Memory B cell (primary cell): Measurements from ENCODE around the gene KCNK5.

Experiments
- ATAC-seq: fragments of 150-1000 bp; cut with Tn5 transposase; 2 replicates; pipeline ENCODE4 v1.10.0; 2021; ENCODE audit warnings: low read depth, mild to moderate bottlenecking, moderate library complexity
- DNase-seq, 2 donors: peaks; one replicate each; pipeline ENCODE4 v3.0.0; 2022; ENCODE audit warnings: low spot score in 2 of 2
- H3K27ac Mint-ChIP-seq: one replicate; pipeline ENCODE4 v1.8.0; 2022; ENCODE audit warnings: mild to moderate bottlenecking, moderate library complexity, mixed read lengths
- H3K27me3 Mint-ChIP-seq: one replicate; pipeline ENCODE4 v1.8.0; 2022; ENCODE audit warnings: mixed read lengths
- H3K36me3 Mint-ChIP-seq: one replicate; pipeline ENCODE4 v1.8.0; 2022; ENCODE audit warnings: mild to moderate bottlenecking, mixed read lengths
- H3K4me1 Mint-ChIP-seq: one replicate; pipeline ENCODE4 v1.8.0; 2022; ENCODE audit warnings: mixed read lengths
- H3K4me3 Mint-ChIP-seq: one replicate; pipeline ENCODE4 v1.8.0; 2022; ENCODE audit warnings: mild to moderate bottlenecking, moderate library complexity, mixed read lengths
- H3K9me3 Mint-ChIP-seq: one replicate; pipeline ENCODE4 v1.8.0; 2022; ENCODE audit warnings: mixed read lengths

The KCNK5 gene, protein sequence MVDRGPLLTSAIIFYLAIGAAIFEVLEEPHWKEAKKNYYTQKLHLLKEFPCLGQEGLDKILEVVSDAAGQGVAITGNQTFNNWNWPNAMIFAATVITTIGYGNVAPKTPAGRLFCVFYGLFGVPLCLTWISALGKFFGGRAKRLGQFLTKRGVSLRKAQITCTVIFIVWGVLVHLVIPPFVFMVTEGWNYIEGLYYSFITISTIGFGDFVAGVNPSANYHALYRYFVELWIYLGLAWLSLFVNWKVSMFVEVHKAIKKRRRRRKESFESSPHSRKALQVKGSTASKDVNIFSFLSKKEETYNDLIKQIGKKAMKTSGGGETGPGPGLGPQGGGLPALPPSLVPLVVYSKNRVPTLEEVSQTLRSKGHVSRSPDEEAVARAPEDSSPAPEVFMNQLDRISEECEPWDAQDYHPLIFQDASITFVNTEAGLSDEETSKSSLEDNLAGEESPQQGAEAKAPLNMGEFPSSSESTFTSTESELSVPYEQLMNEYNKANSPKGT

DNA sequence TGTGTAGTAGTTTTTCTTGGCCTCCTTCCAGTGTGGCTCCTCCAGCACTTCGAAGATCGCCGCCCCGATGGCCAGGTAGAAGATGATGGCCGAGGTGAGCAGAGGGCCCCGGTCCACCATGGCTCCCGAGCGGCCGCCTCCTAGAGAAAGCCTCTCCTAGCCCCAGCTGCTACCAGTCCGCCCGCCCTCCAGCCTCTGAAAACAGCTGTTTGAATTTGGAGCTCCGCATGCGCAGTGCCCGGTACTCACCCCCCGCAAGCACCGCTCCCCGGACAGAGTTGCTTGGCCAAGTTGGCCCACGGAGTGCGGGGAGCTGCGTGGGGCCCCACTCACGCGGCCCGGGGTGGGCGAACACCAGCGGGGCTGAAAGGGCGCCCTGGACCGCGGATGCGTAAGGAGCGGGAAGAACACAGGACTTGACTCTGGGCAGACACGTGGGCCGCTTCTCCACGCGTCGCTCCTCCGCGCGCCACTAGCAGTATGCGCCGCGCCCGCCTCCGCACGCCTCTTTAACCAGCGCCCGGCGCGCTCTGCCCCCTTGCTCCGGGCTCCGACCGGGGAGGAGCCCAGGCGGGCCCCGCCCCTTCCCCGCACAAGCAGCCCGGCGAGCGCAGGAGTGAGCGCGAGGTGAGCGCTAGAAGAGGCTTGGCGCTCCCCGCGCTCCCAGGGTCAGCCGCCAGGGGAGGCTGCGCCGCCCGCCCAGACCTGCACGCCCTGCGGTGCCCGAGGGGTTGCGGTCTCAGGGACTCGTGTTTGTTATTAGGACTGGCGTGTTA, at the start of gene KCNK5:
TSS of gene KCNK5 (minus strand) at position 484 of the 776 bp plus-strand sequence. CDS start at position 120, 364 bp downstream.
- no peak within 1 kb of the TSS for H3K27ac Mint-ChIP-seq
- ATAC-seq: peak; percentile 95

DNA sequence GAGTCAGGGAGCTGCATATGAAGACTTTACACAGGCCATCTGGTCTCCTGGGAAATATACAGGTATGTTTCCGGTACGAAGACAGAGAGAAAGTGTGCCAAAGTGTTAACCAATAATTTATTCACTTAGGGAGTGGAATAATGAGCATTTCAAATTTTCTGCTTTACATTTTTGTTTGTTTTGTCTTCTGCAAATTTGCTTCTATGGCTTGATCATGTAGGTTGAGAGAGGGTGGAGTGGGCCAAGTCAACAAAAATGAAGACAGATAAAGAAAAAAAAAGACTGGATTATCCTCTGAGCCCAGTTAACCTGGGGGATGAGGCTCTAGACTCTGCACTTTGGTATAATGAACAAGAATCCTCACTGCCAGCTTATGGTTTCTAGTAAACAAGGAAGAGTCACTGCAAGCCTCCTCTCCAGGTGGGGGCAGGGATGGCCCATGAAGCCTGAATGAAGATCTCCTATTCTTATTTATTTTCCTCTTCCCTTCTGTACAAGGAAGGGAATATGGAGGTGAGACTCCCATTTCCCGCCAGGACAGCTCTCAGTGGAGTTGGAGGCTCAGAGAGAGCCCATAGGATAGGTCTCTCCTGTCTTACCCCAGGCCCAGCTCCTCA, 47.2 kb upstream of the KCNK5 start:
- no peak overlapping the region for H3K4me3 Mint-ChIP-seq
- no peak for ATAC-seq

More for the DNA sequence above, at the start of gene KCNK5:
- peaks cover 22% of the 10 kb centered on the region for H3K27me3 Mint-ChIP-seq
- H3K36me3 Mint-ChIP-seq: no peaks in the 10 kb centered on the region
- no peaks in the 10 kb centered on the region for H3K9me3 Mint-ChIP-seq
- H3K4me3 Mint-ChIP-seq: peak within 1 kb of the TSS; percentile 54
- peaks cover 6% of the 10 kb centered on the region for H3K4me1 Mint-ChIP-seq
- peak; percentile 28 to 35 for DNase-seq

DNA sequence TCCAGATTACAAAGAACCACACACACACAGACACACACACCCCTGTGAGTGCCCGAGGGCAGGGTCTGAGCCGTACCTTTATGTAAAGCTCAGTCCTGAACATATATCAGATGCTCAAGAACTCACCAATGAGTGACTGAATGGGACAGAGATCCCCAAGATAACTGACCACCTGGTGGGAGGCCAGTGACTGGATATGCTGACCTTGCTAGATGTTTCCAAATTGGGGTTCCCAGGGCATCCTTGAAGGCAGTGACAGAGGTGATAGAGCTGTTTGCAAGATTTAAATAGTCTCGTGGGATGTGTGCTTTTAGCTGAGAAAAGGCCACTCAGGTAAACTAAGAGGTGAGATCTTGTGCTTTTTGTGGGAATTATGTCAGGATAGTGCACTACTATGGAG, 45.6 kb upstream of the KCNK5 start:
- no peak overlapping the region for H3K4me3 Mint-ChIP-seq
- no peaks in the 10 kb centered on the region for H3K36me3 Mint-ChIP-seq
- H3K27me3 Mint-ChIP-seq: peaks cover 7% of the 10 kb centered on the region
- H3K9me3 Mint-ChIP-seq: peaks cover 1% of the 10 kb centered on the region
- DNase-seq (no peak), ATAC-seq (no peak)
- peaks cover 4% of the 10 kb centered on the region for H3K4me1 Mint-ChIP-seq
- H3K27ac Mint-ChIP-seq: no peak overlapping the region

More for the DNA sequence above, 47.2 kb upstream of the KCNK5 start:
- H3K9me3 Mint-ChIP-seq: peaks cover 1% of the 10 kb centered on the region
- H3K27ac Mint-ChIP-seq: no peak overlapping the region
- peaks cover 10% of the 10 kb centered on the region for H3K27me3 Mint-ChIP-seq
- no peak for DNase-seq
- no peaks in the 10 kb centered on the region for H3K36me3 Mint-ChIP-seq
- H3K4me1 Mint-ChIP-seq: peaks cover 6% of the 10 kb centered on the region

DNA sequence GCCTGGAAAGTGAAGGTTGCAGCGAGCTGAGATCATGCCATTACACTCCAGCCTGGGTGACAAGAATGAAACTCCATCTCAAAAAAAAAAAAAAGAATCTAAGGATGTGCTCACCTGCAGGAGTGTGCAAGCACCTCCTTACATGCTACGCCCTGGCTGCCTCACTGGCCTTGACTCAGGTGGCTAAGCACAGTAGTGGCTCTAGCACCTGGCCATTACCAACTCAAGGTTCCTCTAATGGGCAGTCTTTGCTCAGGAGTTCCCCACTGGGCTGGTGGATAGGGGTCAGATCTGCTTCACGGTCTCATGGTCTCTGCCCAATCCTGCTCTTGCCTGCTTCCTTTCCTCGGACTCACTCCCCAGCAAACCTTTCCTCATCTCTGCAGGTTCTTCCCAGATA, 45.2 kb upstream of the KCNK5 start:
- ATAC-seq (no peak), DNase-seq (no peak)
- no peak overlapping the region for H3K4me3 Mint-ChIP-seq
- no peak overlapping the region for H3K27ac Mint-ChIP-seq
- peaks cover 1% of the 10 kb centered on the region for H3K9me3 Mint-ChIP-seq
- H3K36me3 Mint-ChIP-seq: no peaks in the 10 kb centered on the region
- peaks cover 7% of the 10 kb centered on the region for H3K27me3 Mint-ChIP-seq
- peaks cover 4% of the 10 kb centered on the region for H3K4me1 Mint-ChIP-seq

DNA sequence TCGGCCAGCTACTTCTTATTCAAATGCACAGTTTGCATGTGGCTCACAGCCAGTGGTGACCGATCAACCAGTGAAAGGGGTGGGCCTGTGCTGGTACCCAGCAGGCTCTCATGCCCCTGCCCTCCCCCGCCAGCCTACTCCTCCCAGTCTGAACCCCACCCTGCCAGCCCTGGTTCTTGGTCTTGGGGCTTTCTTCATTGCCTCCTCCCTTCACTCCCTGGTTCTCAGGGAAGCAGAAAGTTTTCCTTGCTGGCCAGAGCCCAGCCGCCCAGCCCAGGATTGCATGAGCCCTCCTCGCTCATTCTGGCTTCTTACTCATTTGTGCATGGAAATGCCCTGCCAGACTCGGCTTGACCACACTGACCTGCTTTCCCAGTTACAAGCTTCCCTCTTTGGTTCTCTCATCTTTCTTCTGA, 44.1 kb upstream of the KCNK5 start:
- peaks cover 4% of the 10 kb centered on the region for H3K4me1 Mint-ChIP-seq
- peaks cover 10% of the 10 kb centered on the region for H3K27me3 Mint-ChIP-seq
- no peak for DNase-seq
- ATAC-seq: no peak
- H3K27ac Mint-ChIP-seq: no peak overlapping the region
- no peaks in the 10 kb centered on the region for H3K36me3 Mint-ChIP-seq
- H3K4me3 Mint-ChIP-seq: no peak overlapping the region
- H3K9me3 Mint-ChIP-seq: peaks cover 1% of the 10 kb centered on the region

DNA sequence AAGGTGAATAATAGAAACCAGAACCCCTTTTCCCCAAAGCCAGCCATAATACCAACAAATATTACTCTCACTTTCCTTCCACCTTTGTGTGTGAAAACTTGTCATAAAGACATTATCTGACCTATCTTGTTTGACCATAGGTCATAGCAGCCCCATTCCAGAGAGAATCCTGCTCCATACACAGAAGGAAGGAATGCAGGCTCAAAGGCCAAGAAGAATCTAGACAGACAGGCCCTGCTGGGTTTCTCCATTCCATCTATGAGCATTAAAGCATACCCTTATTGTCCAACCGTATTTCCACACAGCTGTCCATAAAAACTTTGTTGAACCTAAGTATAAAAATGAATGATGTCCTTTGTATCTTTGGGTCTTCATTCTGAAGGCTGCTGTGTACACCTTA, 40.7 kb upstream of the KCNK5 start:
- no peak overlapping the region for H3K27ac Mint-ChIP-seq
- H3K36me3 Mint-ChIP-seq: no peaks in the 10 kb centered on the region
- ATAC-seq (no peak), DNase-seq (no peak)
- no peak overlapping the region for H3K4me3 Mint-ChIP-seq
- peaks cover 10% of the 10 kb centered on the region for H3K27me3 Mint-ChIP-seq
- peaks cover 4% of the 10 kb centered on the region for H3K4me1 Mint-ChIP-seq
- no peaks in the 10 kb centered on the region for H3K9me3 Mint-ChIP-seq

DNA sequence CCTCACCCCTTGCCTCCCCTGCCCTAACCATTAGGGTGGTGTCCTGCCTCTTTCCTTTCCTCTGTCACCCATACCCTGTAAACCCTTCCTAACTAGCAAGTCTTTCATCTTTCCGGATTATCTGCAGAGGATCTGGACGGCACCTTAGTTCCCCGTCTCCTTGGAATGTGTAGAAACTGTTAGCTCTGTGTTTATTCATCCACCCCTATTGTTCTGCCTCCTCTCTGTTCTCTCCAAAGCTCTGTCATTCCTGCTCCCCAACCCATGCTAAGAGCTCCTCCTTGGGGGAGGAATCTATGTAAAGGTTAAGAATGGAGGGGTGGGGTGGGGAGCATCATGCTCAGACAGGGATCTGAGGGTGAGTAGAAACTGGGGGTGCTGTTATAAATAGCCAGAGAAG, 39.4 kb upstream of the KCNK5 start:
- peaks cover 4% of the 10 kb centered on the region for H3K4me1 Mint-ChIP-seq
- H3K27me3 Mint-ChIP-seq: peaks cover 5% of the 10 kb centered on the region
- H3K4me3 Mint-ChIP-seq: no peak overlapping the region
- H3K9me3 Mint-ChIP-seq: no peaks in the 10 kb centered on the region
- H3K36me3 Mint-ChIP-seq: no peaks in the 10 kb centered on the region
- ATAC-seq (no peak), DNase-seq (no peak)
- no peak overlapping the region for H3K27ac Mint-ChIP-seq

DNA sequence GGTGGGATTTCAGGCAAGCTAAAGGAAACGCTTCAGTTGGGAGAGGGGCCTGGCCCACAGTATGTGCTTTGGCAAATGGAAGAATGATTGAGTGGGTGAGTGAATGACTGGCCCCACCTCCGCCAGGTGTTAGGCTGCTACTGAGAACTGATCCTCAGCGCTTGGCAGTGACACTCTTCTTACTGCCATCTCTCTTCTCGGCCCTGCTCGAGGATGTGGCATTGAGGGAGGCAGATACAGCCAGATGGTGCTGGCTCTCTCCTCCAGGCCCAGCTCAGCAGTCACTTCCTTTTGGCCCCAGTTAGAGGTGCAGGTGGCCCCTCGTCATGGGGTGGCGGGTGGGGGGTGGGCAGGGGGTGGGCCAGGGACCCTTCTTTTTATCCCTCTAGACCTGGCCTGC, 38.9 kb upstream of the KCNK5 start:
- no peak overlapping the region for H3K4me3 Mint-ChIP-seq
- DNase-seq: no peak
- peaks cover 3% of the 10 kb centered on the region for H3K27me3 Mint-ChIP-seq
- no peak for ATAC-seq
- peaks cover 4% of the 10 kb centered on the region for H3K4me1 Mint-ChIP-seq
- no peaks in the 10 kb centered on the region for H3K9me3 Mint-ChIP-seq
- H3K36me3 Mint-ChIP-seq: no peaks in the 10 kb centered on the region
- H3K27ac Mint-ChIP-seq: no peak overlapping the region

DNA sequence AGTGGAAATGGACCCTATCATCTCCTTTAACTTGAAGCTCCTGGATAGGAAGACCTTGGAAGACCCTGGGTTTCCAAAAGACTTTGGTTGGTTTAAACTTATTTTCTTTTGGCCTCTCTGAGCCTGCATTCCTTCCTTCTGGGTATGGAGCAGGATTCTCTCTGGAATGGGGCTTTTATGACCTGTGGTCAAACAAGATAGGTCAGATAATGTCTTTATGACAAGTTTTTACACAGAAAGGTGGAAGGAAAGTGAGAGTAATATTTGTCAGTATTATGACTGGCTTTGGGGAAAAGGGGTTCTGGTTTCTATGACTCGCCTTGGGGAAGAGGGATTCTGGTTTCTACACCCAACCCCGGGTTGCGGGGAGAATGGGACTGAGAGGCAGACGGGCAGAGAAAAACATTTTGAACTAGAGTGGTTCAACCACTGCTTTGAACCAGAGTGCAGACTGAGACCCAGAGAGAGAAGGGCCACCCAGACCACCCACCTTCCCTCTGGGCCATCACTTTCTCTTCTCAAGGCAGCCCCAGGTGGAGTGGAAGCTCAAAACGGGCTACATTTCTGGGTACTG, 37.6 kb upstream of the KCNK5 start:
- Mint-ChIP-seq H3K4me1 (no peaks in the 10 kb centered on the region), H3K4me3 (no peak overlapping the region), H3K9me3 (no peaks in the 10 kb centered on the region), H3K27ac (no peak overlapping the region), H3K36me3 (no peaks in the 10 kb centered on the region), H3K27me3 (peaks cover 6% of the 10 kb centered on the region)
- ATAC-seq (no peak), DNase-seq (no peak)

DNA sequence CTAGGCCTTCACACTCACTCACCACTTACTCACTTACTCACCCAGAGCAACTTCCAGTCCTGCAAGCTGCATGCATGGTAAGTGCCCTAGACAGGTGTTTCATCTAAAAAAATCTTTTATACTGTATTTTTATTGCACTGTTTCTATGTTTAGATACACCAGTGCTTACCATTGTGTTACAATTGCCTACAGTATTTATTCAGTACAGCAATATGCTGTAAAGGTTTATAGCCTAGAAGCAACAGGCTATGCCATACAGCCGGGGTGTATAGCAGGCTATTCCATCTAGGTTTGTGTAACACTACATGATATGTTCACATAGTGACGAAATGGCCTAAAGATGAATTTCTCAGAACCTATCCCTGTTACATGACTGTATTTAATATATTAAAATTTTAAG, 37.1 kb upstream of the KCNK5 start:
- Mint-ChIP-seq H3K36me3 (no peaks in the 10 kb centered on the region), H3K27me3 (peaks cover 8% of the 10 kb centered on the region), H3K4me3 (no peak overlapping the region), H3K27ac (no peak overlapping the region), H3K4me1 (no peaks in the 10 kb centered on the region), H3K9me3 (no peaks in the 10 kb centered on the region)
- no peak for DNase-seq
- ATAC-seq: no peak

DNA sequence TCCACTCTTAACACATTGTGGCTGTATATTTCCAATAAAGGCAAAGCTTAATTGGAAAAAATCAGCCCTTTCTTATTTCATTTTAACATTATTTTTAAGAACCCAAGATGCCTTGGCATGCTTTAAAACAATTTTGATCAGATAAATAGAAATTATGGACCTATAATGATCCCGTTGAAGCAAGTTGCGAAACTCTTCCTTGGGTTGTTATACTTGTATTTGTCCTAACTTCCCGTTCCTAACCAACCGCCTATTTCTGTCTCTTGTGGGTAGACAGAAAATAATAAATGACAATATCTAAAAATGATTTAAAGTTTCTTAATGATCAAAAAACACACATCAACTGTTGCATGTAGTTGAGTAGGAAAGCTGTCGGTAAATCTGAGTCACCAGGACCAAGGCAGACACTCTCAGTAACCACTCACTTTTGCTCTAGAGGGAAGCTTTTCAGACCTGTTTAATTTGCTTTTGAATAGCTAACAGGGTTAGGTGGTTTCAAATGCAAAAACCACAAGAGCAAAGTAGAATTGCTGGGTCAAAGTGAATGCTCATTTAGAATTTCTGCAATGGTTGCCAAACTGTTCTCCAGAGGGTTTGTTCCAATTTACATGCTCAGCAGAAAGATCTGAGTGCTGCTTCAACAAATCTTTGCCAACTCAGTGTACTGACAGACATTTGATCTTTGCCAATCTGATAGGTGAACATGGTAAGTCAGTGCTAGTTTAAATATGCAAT, 34.2 kb upstream of the KCNK5 start:
- Mint-ChIP-seq H3K36me3 (no peaks in the 10 kb centered on the region), H3K4me1 (no peaks in the 10 kb centered on the region), H3K9me3 (no peaks in the 10 kb centered on the region), H3K4me3 (no peak overlapping the region), H3K27me3 (peaks cover 17% of the 10 kb centered on the region), H3K27ac (no peak overlapping the region)
- DNase-seq (no peak), ATAC-seq (no peak)

DNA sequence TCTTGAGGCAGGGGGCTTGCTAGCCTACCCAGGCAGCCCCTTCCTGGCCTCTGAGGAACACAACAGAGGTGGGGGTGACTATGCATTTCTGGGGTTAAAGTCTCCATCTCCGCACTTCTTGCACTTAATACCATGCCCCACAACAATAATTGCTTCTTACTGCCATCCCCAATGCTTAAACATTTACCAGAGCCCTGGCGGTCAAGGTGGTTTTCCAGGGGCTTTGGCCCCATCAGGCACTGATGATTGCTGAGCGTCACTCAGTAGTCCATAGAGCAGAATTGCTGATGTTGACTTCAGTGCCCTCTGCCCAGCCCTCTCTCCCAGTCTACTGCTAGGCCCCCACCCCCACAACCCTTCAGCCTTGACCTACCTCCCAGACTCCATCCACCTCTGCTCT, 32.5 kb upstream of the KCNK5 start:
- ATAC-seq (no peak), DNase-seq (no peak)
- Mint-ChIP-seq H3K36me3 (no peaks in the 10 kb centered on the region), H3K27me3 (peaks cover 20% of the 10 kb centered on the region), H3K4me1 (no peaks in the 10 kb centered on the region), H3K9me3 (no peaks in the 10 kb centered on the region), H3K27ac (no peak overlapping the region), H3K4me3 (no peak overlapping the region)

DNA sequence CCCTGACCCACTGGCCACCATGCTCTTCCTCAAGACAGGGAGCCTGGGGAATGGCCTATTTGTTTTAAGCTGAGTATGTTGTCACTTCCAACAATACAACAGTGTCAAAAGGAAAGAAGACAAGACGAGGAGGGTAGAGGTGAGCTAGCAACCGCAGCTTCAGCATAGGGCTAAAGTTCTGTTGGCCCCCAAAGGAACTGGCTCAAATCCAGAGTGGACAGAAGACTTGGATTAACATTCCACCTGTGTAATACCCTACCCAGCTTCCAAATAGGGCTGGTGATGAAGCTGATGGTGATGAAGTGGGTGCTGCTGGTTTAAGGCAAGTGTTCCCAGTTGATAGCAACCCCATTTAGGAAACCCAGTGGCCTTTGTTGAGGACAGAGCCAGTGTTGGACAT, 31.7 kb upstream of the KCNK5 start:
- peaks cover 20% of the 10 kb centered on the region for H3K27me3 Mint-ChIP-seq
- no peak overlapping the region for H3K4me3 Mint-ChIP-seq
- ATAC-seq (no peak), DNase-seq (no peak)
- H3K27ac Mint-ChIP-seq: no peak overlapping the region
- H3K4me1 Mint-ChIP-seq: no peaks in the 10 kb centered on the region
- H3K36me3 Mint-ChIP-seq: no peaks in the 10 kb centered on the region
- H3K9me3 Mint-ChIP-seq: no peaks in the 10 kb centered on the region
